Head of caudate nucleus (tissue), 42 donors: ENCODE results near the gene ALMS1.

Source experiments
- DNase-seq, 42 donors: peaks; one replicate each; pipeline versions ENCODE4 v3.0.0 to v3.0.0-alpha.2; 2020 to 2021; ENCODE audit warnings: mixed read lengths in 7 of 42
- intact Hi-C: fragments of 100-400 bp; cut with DNase I; formaldehyde crosslinking; loops from one replicate; pipeline ENCODE4 v1.15.0; 2022

ALMS1 gene

GRCh38 chr2:73651591-73652230 lies 266.1 kb downstream of the ALMS1 start:
- intact Hi-C loops = no loop called here
- DNase-seq = no peak

GRCh38 chr2:73652348-73652747 lies 266.7 kb downstream of the ALMS1 start:
- no peak for DNase-seq
- intact Hi-C loops = no loop called here

DNA sequence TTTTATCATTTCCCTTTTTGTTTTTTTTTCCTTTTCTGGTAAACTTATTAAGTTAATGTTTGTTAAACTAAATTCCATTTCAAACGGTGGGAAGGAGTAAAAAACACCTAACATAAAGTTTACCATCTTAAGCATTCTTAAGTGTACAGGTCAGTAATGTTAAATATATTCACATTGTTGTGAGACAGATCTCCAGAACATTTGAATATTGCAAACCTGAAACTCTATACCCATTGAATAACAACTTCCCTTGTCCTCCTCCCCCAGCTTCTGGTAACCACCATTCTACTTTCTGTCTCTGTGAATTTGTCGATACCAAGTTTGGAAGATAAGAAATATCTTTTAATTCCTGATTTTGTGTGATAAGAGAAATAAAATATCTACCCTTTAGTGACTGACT lies 268.5 kb downstream of the ALMS1 start:
- DNase-seq = no peak
- intact Hi-C loops = no loop called here
